Adipose tissue (tissue), 3 donors: ENCODE measurements around the gene DNAH12. TPM values are rescaled to one million over a fixed set of nuclear protein-coding genes. Genes with fewer than 3 reads are reported as not detected.

ENCODE experiments used
- H3K27ac ChIP-seq: one replicate; pipeline ENCODE4 v1.5.1; 2013; ENCODE audit warnings: low read depth, low read length
- WGBS, 3 donors: extraction: QIAGEN DNeasy Blood & Tissue Kit; methylation state at CpG; one replicate each; pipeline ENCODE4 v1.1.7; 2013; 5-methylcytosine and 5-hydroxymethylcytosine counted together
- polyA plus RNA-seq, 3 donors: library from polyadenylated mRNA; stranded (reverse); fragments of 200-250 nt; gene quantifications; one replicate each; pipeline ENCODE4 v1.2.3, GENCODE V29; 2013
- donor health status: healthy with polysubstance abuse.
- donor health status: Bipolar disorder and iron deficiency.
- donor health status: healthy.

DNAH12 gene
- under 1 TPM; under 0.01 to 0.22 (median 0.03) TPM for polyA plus RNA-seq

- WGBS, 3 donors: 3 to 12% (median 10%) methylated on average over 20 of the region's 20 CpGs
- H3K27ac ChIP-seq: no peak within 1 kb of the TSS
These were observed at the start of gene DNAH12 for GRCh38 chr3:57544181-57545125. Gene DNAH12, minus strand, starts transcription at chr3:57544344. Its CDS starts 1,474 bp downstream, at chr3:57542870.

DNA sequence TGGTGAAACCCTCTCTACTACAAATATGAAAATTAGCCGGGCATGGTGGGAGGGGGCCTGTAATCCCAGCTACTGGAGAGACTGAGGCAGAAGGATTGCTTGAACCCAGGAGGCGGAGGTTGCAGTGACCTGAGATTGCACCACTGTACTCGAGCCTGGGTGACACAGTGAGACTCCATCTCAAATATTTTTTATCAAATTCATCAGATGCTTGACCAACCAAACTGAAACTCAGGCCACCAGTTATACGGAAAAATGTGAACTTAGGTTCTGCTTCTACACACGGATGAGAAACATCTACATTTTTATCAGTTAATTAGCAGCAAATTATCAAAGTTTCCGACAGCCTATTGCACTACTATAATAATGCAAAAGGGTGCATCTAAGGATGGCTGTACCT, 48.2 kb upstream of the DNAH12 start:
- H3K27ac ChIP-seq: no peak overlapping the region
- 40 to 60% (median 60%) methylated on average over 6 of the region's 6 CpGs for WGBS, 3 donors

- H3K27ac ChIP-seq: no peak overlapping the region
- 49 to 72% (median 70%) methylated on average over 2 of the region's 2 CpGs for whole genome bisulfite sequencing, 3 donors
These were observed 43.8 kb upstream of the DNAH12 start for GRCh38 chr3:57587905-57588304.

GRCh38 chr3:57586778-57587177, 42.6 kb upstream of the DNAH12 start:
- 40 to 83% (median 80%) methylated on average over 6 of the region's 6 CpGs for WGBS, 3 donors
- H3K27ac ChIP-seq: no peak overlapping the region

GRCh38 chr3:57583544-57583943, 39.4 kb upstream of the DNAH12 start:
- H3K27ac ChIP-seq: no peak overlapping the region

GRCh38 chr3:57582474-57583168, 38.5 kb upstream of the DNAH12 start:
- 69 to 97% (median 82%) methylated on average over 6 to 7 of the region's 7 CpGs for WGBS, 3 donors
- no peak overlapping the region for H3K27ac ChIP-seq

More at GRCh38 chr3:57583544-57583943, 39.4 kb upstream of the DNAH12 start:
- WGBS, 3 donors: 71 to 93% (median 79%) methylated on average over 2 of the region's 2 CpGs

DNA sequence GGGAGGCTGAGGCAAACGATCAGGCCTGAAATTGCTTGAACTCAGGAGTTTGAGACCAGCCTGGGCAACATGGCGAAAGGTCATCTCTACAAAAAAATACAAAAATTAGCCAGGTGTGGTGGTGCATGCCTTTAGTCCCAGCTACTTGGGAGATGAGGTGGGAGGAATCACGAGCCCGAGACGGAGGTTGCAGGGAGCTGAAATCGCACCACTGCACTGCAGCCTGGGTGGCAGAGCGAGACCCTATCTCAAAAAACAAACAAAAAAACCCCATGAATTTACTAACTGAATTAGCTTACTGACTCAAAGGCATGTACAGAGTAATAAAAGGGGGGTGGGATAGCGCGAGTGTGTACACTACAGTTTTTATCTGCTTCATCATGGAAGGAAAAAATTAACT, 33.7 kb upstream of the DNAH12 start:
- H3K27ac ChIP-seq: no peak overlapping the region

DNA sequence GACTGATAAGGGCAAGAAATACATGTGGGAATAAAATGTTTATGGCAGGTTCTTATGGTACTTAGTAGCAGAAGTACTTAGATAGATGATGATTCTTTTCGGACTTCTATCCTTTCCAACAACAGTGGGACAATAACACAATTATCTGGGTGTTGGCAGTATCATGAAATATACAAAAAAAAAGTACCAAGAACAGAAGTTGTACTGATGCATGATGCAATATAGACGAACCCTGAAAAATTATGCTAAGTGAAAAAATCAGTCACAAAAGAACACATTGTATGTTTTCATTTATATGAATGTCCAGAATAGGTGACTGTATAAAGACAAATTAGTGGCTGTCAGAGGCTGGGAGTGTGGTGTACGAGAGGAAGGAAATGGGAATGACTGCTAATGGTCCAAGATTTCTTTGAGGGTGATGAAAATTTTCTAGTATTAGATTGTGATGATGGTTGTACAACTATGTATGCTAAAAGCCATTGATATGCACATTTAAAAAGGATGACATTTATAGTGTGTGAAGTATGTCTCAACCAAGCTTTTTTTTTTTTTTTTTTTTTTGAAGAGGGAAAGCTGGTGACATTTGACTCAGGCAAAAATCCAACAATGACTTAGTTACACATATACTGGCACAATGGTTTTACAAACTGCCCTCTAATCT, 32.0 kb upstream of the DNAH12 start:
- 72 to 76% (median 75%) methylated on average over 3 of the region's 3 CpGs for WGBS, 3 donors
- H3K27ac ChIP-seq: no peak overlapping the region

More for the DNA sequence above, 33.7 kb upstream of the DNAH12 start:
- 81 to 95% (median 95%) methylated on average over 9 of the region's 9 CpGs for WGBS, 3 donors

GRCh38 chr3:57572096-57572495, 28.0 kb upstream of the DNAH12 start:
- no peak overlapping the region for H3K27ac ChIP-seq
- WGBS, 3 donors: 68 to 82% (median 75%) methylated on average over 3 of the region's 3 CpGs

DNA sequence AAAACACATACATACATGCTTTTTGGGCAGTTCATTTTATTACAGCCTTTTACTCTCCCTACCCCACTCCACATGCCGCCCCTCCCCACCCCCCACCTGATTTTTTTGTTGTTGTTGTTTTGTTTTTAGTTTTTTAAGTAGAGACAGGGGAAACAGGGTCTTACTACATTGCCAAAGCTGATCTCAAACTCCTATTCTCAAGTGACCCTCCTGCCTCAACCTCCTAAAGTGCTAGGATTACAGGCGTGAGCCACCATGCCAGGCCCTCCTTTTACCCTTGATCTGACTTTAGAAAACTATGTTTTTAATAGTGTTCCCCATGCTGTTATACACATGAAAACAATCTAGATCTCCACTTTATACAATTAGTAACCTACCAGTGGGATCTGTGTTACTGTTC, 26.7 kb upstream of the DNAH12 start:
- no peak overlapping the region for H3K27ac ChIP-seq
- 98 to 100% (median 100%) methylated on average over 2 of the region's 2 CpGs for WGBS, 3 donors

DNA sequence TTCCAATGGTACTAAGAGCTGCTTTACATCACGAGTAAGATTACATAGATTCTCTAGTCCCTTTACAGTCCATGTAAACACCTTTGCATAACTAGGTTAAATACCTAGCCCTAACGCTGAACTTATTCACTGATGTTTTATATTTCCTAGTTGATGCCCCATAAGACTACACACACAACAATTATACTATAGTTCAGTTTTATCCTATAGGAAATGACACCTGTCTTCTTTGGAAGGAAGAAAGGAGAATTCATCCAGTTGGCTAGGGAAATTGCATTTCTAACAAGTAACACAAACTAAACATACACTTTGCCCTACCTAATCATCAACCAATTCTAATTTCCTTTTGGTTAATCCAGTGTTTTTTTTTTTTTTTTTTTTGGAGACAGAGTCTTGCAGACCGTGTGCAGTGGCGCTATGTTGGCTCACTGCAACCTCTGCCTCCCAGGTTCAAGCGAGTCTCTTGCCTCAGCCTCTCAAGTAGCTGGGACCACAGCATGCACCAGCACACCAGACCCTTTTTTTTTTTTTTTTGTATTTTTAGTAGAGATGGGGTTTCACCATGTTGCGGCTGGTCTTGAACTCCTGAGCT, 25.8 kb upstream of the DNAH12 start:
- 91 to 96% (median 92%) methylated on average over 5 of the region's 6 CpGs for WGBS, 3 donors
- no peak overlapping the region for H3K27ac ChIP-seq

DNA sequence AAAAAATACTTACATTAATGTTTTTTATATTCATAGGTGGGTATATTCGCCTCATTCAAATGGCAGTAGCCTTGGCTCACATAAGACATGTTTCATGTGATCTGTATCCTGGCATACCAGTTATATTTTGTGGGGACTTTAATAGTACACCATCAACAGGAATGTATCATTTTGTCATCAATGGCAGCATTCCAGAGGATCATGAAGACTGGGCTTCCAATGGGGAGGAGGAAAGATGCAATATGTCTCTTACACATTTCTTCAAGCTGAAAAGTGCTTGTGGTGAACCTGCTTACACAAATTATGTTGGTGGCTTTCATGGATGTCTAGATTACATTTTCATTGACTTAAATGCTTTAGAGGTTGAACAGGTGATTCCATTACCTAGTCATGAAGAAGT, 15.4 kb upstream of the DNAH12 start:
- WGBS, 3 donors: 96 to 100% (median 98%) methylated on average over 1 of the region's 1 CpG
- H3K27ac ChIP-seq: no peak overlapping the region

- 1 to 2% (median 1%) methylated on average over 29 of the region's 29 CpGs for WGBS, 3 donors
- no peak overlapping the region for H3K27ac ChIP-seq
These were observed 13.0 kb upstream of the DNAH12 start for GRCh38 chr3:57557085-57557537.

GRCh38 chr3:57556459-57557084, 12.4 kb upstream of the DNAH12 start:
- WGBS, 3 donors: 0% methylated on average over 47 to 54 of the region's 54 CpGs

DNA sequence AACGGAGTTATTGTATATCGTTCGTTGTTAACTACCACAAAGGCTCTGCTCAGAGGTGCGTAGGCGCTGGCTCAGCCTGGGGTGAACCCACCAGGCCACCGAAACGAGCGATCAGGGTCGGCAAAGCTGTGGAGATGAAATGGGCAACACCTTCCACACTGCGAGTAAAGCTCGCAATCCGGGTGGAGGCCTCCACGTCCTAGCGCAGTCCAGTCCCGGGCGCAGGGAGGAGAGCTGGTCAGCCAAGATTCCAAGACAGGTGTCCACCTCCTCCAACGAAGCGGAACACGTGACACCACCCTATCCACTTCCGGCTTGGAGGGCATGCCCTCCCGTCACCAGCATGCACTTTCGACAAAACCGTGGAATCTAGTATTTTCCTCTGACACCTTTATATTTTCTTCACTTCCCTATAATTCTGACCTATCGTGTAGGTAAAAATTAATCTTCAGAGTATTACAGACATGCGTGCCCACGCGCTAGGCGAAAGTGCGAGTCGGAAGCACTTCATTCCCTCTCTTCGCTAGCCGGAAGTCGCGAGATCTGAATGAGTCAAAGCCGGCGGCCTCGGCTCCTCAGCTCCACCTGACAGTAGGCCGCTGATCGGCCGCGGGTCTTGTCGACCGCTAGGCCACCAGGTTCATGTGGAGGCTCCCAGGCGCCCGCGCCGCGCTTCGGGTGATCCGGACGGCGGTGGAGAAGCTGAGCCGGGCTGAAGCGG, 11.8 kb upstream of the DNAH12 start, which contains the start of gene PDE12:
Gene PDE12, plus strand, starts transcription at position 537 of the 721 bp plus-strand sequence. Its CDS starts 106 bp downstream, at position 643.
- peak within 1 kb of the TSS; percentile 70 for H3K27ac ChIP-seq
- 0 to 1% (median 0%) methylated on average over 54 of the region's 54 CpGs for WGBS, 3 donors

More at GRCh38 chr3:57556459-57557084, 12.4 kb upstream of the DNAH12 start:
- H3K27ac ChIP-seq: peak overlapping the region; percentile 70

GRCh38 chr3:57555306-57555705, 11.2 kb upstream of the DNAH12 start:
- H3K27ac ChIP-seq: no peak overlapping the region
- WGBS, 3 donors: 12 to 41% (median 36%) methylated on average over 8 of the region's 8 CpGs

DNA sequence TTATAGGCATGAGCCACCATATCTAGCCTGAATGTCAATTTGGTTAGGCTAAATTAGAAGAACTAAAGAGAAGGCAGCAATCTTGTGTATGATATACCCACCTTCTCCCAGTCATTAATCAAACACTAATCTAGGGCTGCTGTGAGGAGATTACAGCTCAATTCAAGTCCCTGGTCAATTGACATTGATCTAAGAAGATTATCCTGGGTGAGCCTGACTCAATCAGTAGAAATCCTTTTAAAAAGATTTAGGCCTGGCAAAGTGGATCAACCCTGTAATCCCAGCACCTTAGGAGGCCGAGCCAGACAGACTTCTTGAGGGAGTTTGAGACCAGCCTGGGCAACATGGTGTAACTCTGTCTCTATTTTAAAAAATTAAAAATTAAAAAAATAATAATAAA, 2.5 kb upstream of the DNAH12 start:
- WGBS, 3 donors: 86 to 100% (median 88%) methylated on average over 1 of the region's 1 CpG
- no peak overlapping the region for H3K27ac ChIP-seq
